Neuronal stem cell (in vitro differentiated cells): ENCODE measurements around the gene TSPAN9.

ENCODE experiments used
- DNase-seq: peaks from one replicate; pipeline ENCODE4 v3.0.0-alpha.2; 2013; ENCODE audit warnings: low spot score
- H2AFZ ChIP-seq: one replicate; pipeline ENCODE4 v1.6.1; 2013; ENCODE audit warnings: mild to moderate bottlenecking, low read length, inconsistent platforms
- H2AK5ac ChIP-seq: 2 replicates; pipeline ENCODE4 v1.6.1; 2013; ENCODE audit warnings: low read depth, mild to moderate bottlenecking, inconsistent platforms, low read length, moderate library complexity, mixed read lengths
- H2BK120ac ChIP-seq: 2 replicates; pipeline ENCODE4 v1.6.1; 2013; ENCODE audit warnings: low read depth, mild to moderate bottlenecking, inconsistent platforms, low read length, moderate library complexity, mixed read lengths
- H2BK12ac ChIP-seq: one replicate; pipeline ENCODE4 v1.6.1; 2013; ENCODE audit warnings: low read length, inconsistent platforms
- H2BK15ac ChIP-seq: 2 replicates; pipeline ENCODE4 v1.6.1; 2013; ENCODE audit warnings: mild to moderate bottlenecking, low read length, inconsistent platforms, mixed read lengths
- H2BK5ac ChIP-seq: one replicate; pipeline ENCODE4 v1.6.1; 2013; ENCODE audit warnings: inconsistent platforms, mild to moderate bottlenecking, low read length, moderate library complexity
- H3K14ac ChIP-seq: one replicate; pipeline ENCODE4 v1.6.1; 2013; ENCODE audit warnings: low read length, inconsistent platforms
- H3K18ac ChIP-seq: 2 replicates; pipeline ENCODE4 v1.6.1; 2013; ENCODE audit warnings: low read length, inconsistent platforms
- H3K23ac ChIP-seq: 2 replicates; pipeline ENCODE4 v1.6.1; 2013; ENCODE audit warnings: low read depth, mild to moderate bottlenecking, mixed read lengths, low read length, inconsistent platforms; ENCODE audit not compliant: poor library complexity
- H3K27ac ChIP-seq: replicated peaks from 3 replicates; pipeline ENCODE4 v1.5.1; 2013; ENCODE audit warnings: low read length, inconsistent platforms
- H3K27me3 ChIP-seq, 3 experiments: 2 replicates each; pipeline ENCODE4 v1.6.1; 2013; ENCODE audit warnings: low read length in 3 of 3, mild to moderate bottlenecking in 2 of 3, inconsistent platforms in 1 of 3, low read depth in 1 of 3, mixed read lengths in 1 of 3, moderate library complexity in 1 of 3; ENCODE audit not compliant: control insufficient read depth in 3 of 3, insufficient read depth in 3 of 3
- H3K36me3 ChIP-seq, 2 donors: replicated peaks in 1 of 2; 2 replicates each; pipeline ENCODE4 v1.6.1; 2013; ENCODE audit warnings: low read length in 2 of 2; ENCODE audit not compliant: control insufficient read depth in 2 of 2, insufficient read depth in 2 of 2
- H3K4ac ChIP-seq: 2 replicates; pipeline ENCODE4 v1.6.1; 2013; ENCODE audit warnings: inconsistent platforms, mild to moderate bottlenecking, low read length, moderate library complexity
- H3K4me1 ChIP-seq, 2 donors: 1 replicate in 1 of 2; 2 replicates in 1 of 2; pipeline ENCODE4 v1.6.1; 2013; ENCODE audit warnings: low read length in 2 of 2, low read depth in 1 of 2; ENCODE audit not compliant: control insufficient read depth in 2 of 2, insufficient read depth in 1 of 2
- H3K4me2 ChIP-seq: one replicate; pipeline ENCODE4 v1.6.1; 2013; ENCODE audit warnings: mild to moderate bottlenecking, low read length, inconsistent platforms; ENCODE audit not compliant: insufficient read depth, poor library complexity, severe bottlenecking
- H3K4me3 ChIP-seq, 2 donors: 2 replicates each; pipeline ENCODE4 v1.5.1; 2013; ENCODE audit warnings: low read length in 2 of 2, mild to moderate bottlenecking in 2 of 2, inconsistent platforms in 1 of 2, moderate library complexity in 1 of 2
- H3K79me1 ChIP-seq: one replicate; pipeline ENCODE4 v1.6.1; 2013; ENCODE audit warnings: low read depth, mild to moderate bottlenecking, inconsistent platforms, low read length, moderate library complexity
- H3K9ac ChIP-seq: one replicate; pipeline ENCODE4 v1.6.1; 2013; ENCODE audit warnings: mild to moderate bottlenecking, low read depth, low read length, inconsistent platforms; ENCODE audit not compliant: poor library complexity
- H3K9me3 ChIP-seq, 2 donors: replicated peaks in 1 of 2; 2 replicates each; pipeline versions ENCODE3 to v1.6.1; 2013; ENCODE audit warnings: low read length in 2 of 2, mild to moderate bottlenecking in 2 of 2, inconsistent platforms in 1 of 2, low read depth in 1 of 2, mixed read lengths in 1 of 2, moderate library complexity in 1 of 2; ENCODE audit not compliant: control insufficient read depth in 2 of 2, insufficient read depth in 1 of 2
- H4K8ac ChIP-seq: one replicate; pipeline ENCODE4 v1.6.1; 2013; ENCODE audit warnings: low read depth, mild to moderate bottlenecking, inconsistent platforms, low read length, moderate library complexity
- H4K91ac ChIP-seq: one replicate; pipeline ENCODE4 v1.6.1; 2013; ENCODE audit warnings: low read length, low read depth, mild to moderate bottlenecking, inconsistent platforms; ENCODE audit not compliant: poor library complexity
- WGBS, 2 donors: extraction: QIAGEN DNeasy Blood & Tissue Kit; methylation state at CpG; one replicate each; pipeline ENCODE4 v1.1.7; 2013; ENCODE audit warnings: missing lambda C conversion rate in 2 of 2, mixed read lengths in 1 of 2; ENCODE audit not compliant: insufficient read length in 2 of 2, insufficient replicate concordance in 1 of 2; ENCODE audit errors: extremely low coverage in 2 of 2; 5-methylcytosine and 5-hydroxymethylcytosine counted together

Gene TSPAN9

DNA sequence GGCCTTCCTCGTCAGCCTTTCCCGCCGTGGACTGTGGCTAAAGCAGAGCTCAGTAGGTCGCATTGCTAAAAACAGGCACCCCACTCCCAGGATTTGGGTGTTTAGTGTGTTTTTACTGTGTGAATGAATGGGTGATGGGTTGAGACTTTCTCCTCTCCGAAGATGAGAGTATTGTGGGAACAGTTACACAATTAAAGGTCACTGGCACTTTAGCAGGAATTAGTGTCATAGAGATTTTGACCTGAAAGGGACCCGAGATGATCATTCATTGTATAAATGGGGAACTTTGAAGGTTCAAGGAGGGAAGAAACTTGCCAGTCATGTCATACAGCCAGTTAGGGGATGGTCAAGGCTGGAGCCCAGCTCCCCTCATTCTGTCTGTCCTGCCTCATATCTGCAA lies 56.9 kb downstream of the TSPAN9 start:
- H2BK15ac ChIP-seq, result no peak overlapping the region
- H3K79me1 ChIP-seq, result no peaks in the 10 kb centered on the region
- no peaks in the 10 kb centered on the region for H3K27me3 ChIP-seq
- no peak overlapping the region for H2BK12ac ChIP-seq
- DNase-seq, result no peak
- peaks cover 17 to 21% of the 10 kb centered on the region in 2 donors for H3K4me1 ChIP-seq
- H2BK5ac ChIP-seq, result no peak overlapping the region
- no peak overlapping the region for H3K4me3 ChIP-seq
- H2AFZ ChIP-seq, result no peak overlapping the region
- H2AK5ac ChIP-seq, result no peak overlapping the region
- no peak overlapping the region for H3K14ac ChIP-seq
- H3K36me3 ChIP-seq, result no peaks in the 10 kb centered on the region
- H3K18ac ChIP-seq, result no peak overlapping the region
- peaks cover 0 to 1% of the 10 kb centered on the region in 2 donors for H3K9me3 ChIP-seq
- H4K8ac ChIP-seq, result peak overlapping the region; percentile 56
- H3K23ac ChIP-seq, result no peak overlapping the region
- H3K4me2 ChIP-seq, result no peak overlapping the region
- no peak overlapping the region for H3K27ac ChIP-seq
- no peak overlapping the region for H4K91ac ChIP-seq
- no CpG with 5 or more reads among the region's 6 CpGs for WGBS, 2 donors
- no peak overlapping the region for H3K4ac ChIP-seq
- no peak overlapping the region for H3K9ac ChIP-seq
- no peak overlapping the region for H2BK120ac ChIP-seq

DNA sequence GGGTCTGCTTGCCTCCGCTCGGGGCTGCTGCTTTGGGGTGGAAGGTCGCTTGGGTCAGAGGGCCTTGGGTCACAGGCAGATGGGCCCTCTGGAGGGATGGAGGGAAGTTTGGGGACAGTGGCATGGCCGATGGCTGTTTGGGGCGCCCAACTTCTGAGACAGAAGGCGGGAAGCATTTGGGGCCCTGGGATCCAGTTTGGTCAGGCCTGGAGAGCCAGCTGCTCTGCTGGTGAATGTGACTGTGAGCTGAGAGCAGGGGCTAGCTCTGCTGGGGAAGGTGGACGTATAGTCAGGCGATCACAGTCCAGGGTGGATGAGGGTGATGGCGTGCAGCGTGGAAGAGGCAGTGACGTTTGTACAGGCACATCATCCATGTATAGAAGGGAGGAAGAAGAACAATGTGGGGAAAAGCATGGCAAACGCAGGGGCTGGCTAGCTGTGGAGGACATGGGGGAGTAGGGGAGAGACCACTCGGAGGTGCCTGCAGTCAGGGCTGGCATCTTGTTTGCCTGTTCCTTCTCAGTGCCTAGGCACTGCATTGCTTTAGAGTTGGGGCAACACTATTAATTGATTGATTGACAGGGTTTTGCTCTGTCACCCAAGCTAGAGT lies 57.5 kb downstream of the TSPAN9 start:
- H3K27ac ChIP-seq, result no peak overlapping the region
- no peak overlapping the region for H3K9ac ChIP-seq
- H3K27me3 ChIP-seq, result no peaks in the 10 kb centered on the region
- H3K4ac ChIP-seq, result no peak overlapping the region
- H4K91ac ChIP-seq, result no peak overlapping the region
- H3K4me1 ChIP-seq, result peaks cover 17 to 24% of the 10 kb centered on the region in 2 donors
- peaks cover 0 to 1% of the 10 kb centered on the region in 2 donors for H3K9me3 ChIP-seq
- no peak overlapping the region for H2AK5ac ChIP-seq
- H2BK12ac ChIP-seq, result no peak overlapping the region
- H4K8ac ChIP-seq, result peak overlapping the region; percentile 56
- DNase-seq, result no peak
- H2BK5ac ChIP-seq, result no peak overlapping the region
- no peak overlapping the region for H3K14ac ChIP-seq
- H2AFZ ChIP-seq, result no peak overlapping the region
- no peaks in the 10 kb centered on the region for H3K36me3 ChIP-seq
- no peak overlapping the region for H3K4me2 ChIP-seq
- H3K18ac ChIP-seq, result no peak overlapping the region
- no peak overlapping the region for H2BK15ac ChIP-seq
- H3K23ac ChIP-seq, result no peak overlapping the region
- H3K4me3 ChIP-seq, result peak overlapping the region in 1 of 2 donors; percentile 2
- WGBS, 2 donors, result no CpG with 5 or more reads among the region's 13 CpGs
- no peaks in the 10 kb centered on the region for H3K79me1 ChIP-seq
- no peak overlapping the region for H2BK120ac ChIP-seq

GRCh38 chr12:3135522-3136461 lies 58.6 kb downstream of the TSPAN9 start:
- Histone ChIP-seq H2BK12ac (no peak overlapping the region), H2BK5ac (no peak overlapping the region), H3K4ac (no peak overlapping the region), H3K4me1 (peaks cover 17 to 24% of the 10 kb centered on the region in 2 donors), H2AFZ (no peak overlapping the region), H2BK120ac (no peak overlapping the region), H3K27me3 (no peaks in the 10 kb centered on the region), H3K27ac (no peak overlapping the region), H4K91ac (no peak overlapping the region), H3K9me3 (peaks cover 0 to 1% of the 10 kb centered on the region in 2 donors), H3K18ac (peak overlapping the region; percentile 4), H2AK5ac (no peak overlapping the region), H3K36me3 (no peaks in the 10 kb centered on the region), H3K79me1 (no peaks in the 10 kb centered on the region), H2BK15ac (no peak overlapping the region), H3K4me3 (no peak overlapping the region), H3K4me2 (no peak overlapping the region), H3K9ac (no peak overlapping the region), H4K8ac (no peak overlapping the region), H3K23ac (peak overlapping the region; percentile 18), H3K14ac (no peak overlapping the region)
- peak; percentile 84 for DNase-seq
- no CpG with 5 or more reads among the region's 19 CpGs for WGBS, 2 donors

- Histone ChIP-seq H3K27me3 (no peaks in the 10 kb centered on the region), H4K91ac (no peak overlapping the region), H2BK5ac (no peak overlapping the region), H3K4ac (no peak overlapping the region), H4K8ac (no peak overlapping the region), H3K4me2 (no peak overlapping the region), H3K14ac (no peak overlapping the region), H3K18ac (peak overlapping the region; percentile 87), H3K4me3 (no peak overlapping the region), H3K79me1 (no peaks in the 10 kb centered on the region), H3K36me3 (no peaks in the 10 kb centered on the region), H3K27ac (no peak overlapping the region), H2BK15ac (peak overlapping the region; percentile 32), H2BK120ac (no peak overlapping the region), H2AK5ac (no peak overlapping the region), H3K4me1 (peaks cover 19 to 25% of the 10 kb centered on the region in 2 donors), H3K23ac (peak overlapping the region; percentile 34), H2AFZ (peak overlapping the region; percentile 56), H2BK12ac (no peak overlapping the region), H3K9me3 (peaks cover 0 to 1% of the 10 kb centered on the region in 2 donors), H3K9ac (no peak overlapping the region)
- WGBS, 2 donors, result no CpG with 5 or more reads among the region's 12 CpGs
- no peak for DNase-seq
These were observed 59.6 kb downstream of the TSPAN9 start for GRCh38 chr12:3136641-3137267.
